Measurements from ENCODE around the gene INPP5D. TPM values are rescaled to one million over a fixed set of nuclear protein-coding genes. Genes with fewer than 3 reads are reported as not detected.
"Not testable (repeated sequence)": the region's sequence is repeated elsewhere in the genome, so short reads cannot be mapped to it uniquely, and the experiment has no call there.

The INPP5D gene
- total RNA-seq, 2 donors from 2014 or later = 14.0 to 19.9 TPM

DNA sequence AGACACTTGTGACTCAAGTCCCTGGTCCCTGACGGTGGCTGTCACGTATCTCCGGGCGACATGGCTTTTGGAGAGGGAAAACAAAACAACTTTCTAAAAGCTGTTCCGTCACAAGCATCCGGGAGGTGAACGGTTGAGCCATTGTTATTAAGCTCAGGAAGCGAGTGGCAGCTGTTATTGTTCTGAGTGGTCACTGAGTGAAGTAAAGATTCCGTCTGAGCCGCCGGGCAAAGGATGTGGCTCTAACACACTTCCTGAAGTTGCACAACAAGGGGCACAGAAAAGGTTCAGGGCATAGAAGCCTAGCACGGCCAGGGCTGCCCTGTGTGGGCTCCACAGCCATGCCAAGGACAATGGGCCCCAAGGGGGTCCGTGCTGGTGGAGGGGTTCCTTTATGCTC is 24.3 kb downstream of the INPP5D start:
- intact Hi-C loops (cut with DNase I) = no loop called here
- DNase-seq (ENCODE audit: low spot score) = peak; percentile 86

- intact Hi-C loops (cut with DNase I) = no loop called here
- peak; percentile 23 for DNase-seq (ENCODE audit: low spot score)
These were observed 25.1 kb downstream of the INPP5D start for GRCh38 chr2:233085037-233085838.

DNA sequence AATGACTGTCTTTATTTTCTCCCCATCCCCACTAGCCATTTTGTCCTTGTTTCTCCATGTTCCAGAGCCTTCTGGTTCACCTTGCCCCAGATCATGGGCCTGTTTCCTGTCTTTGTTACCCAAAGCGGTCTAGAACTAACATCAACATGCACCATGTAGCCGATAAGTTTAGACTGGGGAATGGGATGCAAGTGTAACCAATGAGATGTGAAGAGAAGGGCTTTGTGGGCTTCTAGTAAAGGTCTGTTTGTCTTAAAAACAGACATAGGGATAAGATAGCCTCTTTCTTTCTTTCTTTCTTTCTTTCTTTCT is 25.7 kb downstream of the INPP5D start:
- intact Hi-C loops (cut with DNase I) = no loop called here
- DNase-seq (ENCODE audit: low spot score) = no peak

GRCh38 chr2:233087713-233088112 is 27.6 kb downstream of the INPP5D start:
- intact Hi-C loops (cut with DNase I) = no loop called here

GRCh38 chr2:233088972-233089345 is 28.8 kb downstream of the INPP5D start:
- DNase-seq (ENCODE audit: low spot score) = peak; percentile 69
- intact Hi-C loops (cut with DNase I) = no loop called here

More at GRCh38 chr2:233087713-233088112, 27.6 kb downstream of the INPP5D start:
- no peak for DNase-seq (ENCODE audit: low spot score)

GRCh38 chr2:233089851-233090250 is 29.7 kb downstream of the INPP5D start:
- peak; percentile 46 for DNase-seq (ENCODE audit: low spot score)
- intact Hi-C loops (cut with DNase I) = no loop called here

DNA sequence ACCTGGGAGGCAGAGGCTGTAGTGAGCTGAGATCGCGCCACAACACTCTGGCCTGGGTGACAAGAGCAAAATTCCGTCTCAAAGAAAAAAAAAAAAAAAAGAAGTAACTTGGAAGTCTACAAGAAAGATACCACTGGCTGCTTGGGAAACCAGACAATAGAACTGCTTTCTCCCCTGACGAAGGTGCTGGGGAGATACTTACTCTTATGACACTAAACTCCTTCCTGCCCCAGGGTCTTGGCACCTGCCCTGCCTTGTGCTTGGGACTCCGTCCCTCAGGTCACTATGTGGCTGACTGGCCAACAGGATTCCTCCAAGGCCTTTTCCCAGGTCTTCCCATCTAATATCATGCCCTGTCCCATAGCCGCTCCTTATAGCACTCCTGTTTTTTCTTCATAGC is 30.7 kb downstream of the INPP5D start:
- intact Hi-C loops (cut with DNase I) = no loop called here
- DNase-seq (ENCODE audit: low spot score) = peak; percentile 11

- DNase-seq (ENCODE audit: low spot score) = peak; percentile 72
- intact Hi-C loops (cut with DNase I) = no loop called here
These were observed 31.6 kb downstream of the INPP5D start for GRCh38 chr2:233091595-233092375.

DNA sequence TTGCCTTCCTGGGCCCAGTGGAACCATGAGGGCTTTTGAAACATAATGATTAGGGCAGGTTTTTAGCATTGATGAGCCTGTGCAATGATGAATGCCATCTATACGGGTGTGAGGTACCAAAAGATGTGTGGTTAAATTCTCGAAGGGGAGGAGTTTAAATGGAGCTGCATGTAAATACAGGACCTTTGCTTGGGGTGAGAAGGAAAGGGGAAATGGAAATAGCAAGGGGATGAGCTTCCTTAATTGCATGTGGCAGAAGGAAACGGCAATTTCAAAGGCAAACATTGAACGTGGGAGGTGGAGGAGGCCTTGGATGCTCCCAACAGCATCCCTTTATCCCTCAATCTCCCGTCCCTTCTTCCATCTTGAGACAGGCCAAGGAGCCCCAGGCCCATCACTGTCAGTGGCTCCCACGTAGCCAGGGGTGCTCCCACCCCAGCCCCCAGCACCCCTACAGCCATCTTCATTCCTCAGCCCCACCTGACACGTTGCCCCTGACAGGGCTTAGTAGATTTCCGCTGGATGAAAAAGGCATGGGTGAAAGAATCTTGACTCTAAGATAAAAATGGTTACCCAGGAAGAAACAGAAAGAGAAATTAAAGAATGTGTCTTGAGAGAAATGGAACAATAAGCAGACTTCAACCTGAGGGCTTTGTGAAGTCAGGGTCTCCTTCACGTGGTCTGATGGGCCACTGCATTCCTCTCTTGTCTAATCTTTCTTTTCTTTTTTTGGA is 32.5 kb downstream of the INPP5D start:
- peak; percentile 7 for DNase-seq (ENCODE audit: low spot score)
- intact Hi-C loops (cut with DNase I) = no loop called here

GRCh38 chr2:233093166-233093448 is 33.0 kb downstream of the INPP5D start:
- intact Hi-C loops (cut with DNase I) = no loop called here
- DNase-seq (ENCODE audit: low spot score) = peak; percentile 23

DNA sequence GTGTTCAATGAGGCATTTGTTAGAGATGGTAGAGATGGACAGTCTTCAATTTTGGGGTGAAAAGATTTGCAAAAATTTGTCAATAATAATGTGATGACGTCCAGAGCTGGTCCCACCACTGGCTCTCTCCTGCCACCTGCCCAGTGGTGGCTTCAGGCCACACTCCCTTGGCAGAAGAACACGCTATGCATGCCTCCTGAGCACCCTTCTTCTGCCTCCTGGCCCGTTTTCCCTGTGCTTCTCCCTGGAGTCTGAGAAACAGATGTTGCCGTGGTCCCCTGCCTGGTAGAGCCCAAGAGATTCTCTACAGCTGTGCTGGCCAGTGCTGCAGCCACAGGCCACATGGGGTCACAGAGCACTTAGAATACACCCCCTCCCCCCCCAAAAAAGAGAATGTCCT is 33.6 kb downstream of the INPP5D start:
- intact Hi-C loops (cut with DNase I) = no loop called here
- DNase-seq (ENCODE audit: low spot score) = peak; percentile 49

GRCh38 chr2:233094614-233095013 is 34.5 kb downstream of the INPP5D start:
- intact Hi-C loops (cut with DNase I) = no loop called here
- peak; percentile 13 for DNase-seq (ENCODE audit: low spot score)

DNA sequence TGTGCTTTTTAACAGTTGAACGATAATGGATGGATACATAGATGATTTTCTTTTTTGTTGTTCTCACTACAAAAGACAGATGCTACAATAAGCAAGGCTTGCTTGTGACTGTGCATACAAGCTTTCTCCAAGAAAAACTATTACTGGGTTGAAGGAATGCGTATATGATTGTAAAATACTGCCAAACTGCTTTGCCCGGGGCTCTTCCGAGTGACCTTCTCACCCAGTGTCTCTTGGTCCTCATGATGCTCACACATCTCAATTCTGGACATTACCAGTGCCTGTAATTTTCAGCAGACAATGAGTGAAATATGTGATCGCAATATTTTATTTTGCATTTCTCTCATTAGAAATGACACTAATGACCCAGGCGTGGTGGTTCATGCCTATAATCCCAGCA is 35.9 kb downstream of the INPP5D start:
- no peak for DNase-seq (ENCODE audit: low spot score)
- intact Hi-C loops (cut with DNase I) = no loop called here

DNA sequence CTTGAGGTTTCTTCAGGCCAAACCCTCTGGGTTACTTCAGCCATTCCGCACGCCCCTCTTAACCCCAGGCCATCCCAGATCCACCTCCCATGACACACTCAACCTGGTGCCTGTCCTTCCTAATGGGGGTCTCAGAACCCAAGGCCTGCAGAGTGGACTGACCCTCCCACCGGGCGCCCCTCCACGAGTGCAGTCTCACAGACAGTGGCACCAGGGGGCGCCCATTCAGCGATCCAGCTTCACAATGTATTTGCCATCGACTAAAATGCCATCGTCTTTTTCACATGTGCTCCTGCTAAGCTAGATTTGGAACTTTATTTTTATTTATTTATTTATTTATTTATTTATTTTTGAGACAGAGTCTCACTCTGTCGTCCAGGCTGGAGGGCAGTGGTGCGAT is 38.5 kb downstream of the INPP5D start:
- intact Hi-C loops (cut with DNase I) = no loop called here
- peak; percentile 60 for DNase-seq (ENCODE audit: low spot score)

- intact Hi-C loops (cut with DNase I) = not testable (repeated sequence)
These were observed 39.7 kb downstream of the INPP5D start for GRCh38 chr2:233099820-233100191.

GRCh38 chr2:233100192-233100998 is 40.3 kb downstream of the INPP5D start:
- intact Hi-C loops (cut with DNase I) = no loop called here
- peak; percentile 44 for DNase-seq (ENCODE audit: low spot score)

More at GRCh38 chr2:233099820-233100191, 39.7 kb downstream of the INPP5D start:
- DNase-seq (ENCODE audit: low spot score) = peak; percentile 18

DNA sequence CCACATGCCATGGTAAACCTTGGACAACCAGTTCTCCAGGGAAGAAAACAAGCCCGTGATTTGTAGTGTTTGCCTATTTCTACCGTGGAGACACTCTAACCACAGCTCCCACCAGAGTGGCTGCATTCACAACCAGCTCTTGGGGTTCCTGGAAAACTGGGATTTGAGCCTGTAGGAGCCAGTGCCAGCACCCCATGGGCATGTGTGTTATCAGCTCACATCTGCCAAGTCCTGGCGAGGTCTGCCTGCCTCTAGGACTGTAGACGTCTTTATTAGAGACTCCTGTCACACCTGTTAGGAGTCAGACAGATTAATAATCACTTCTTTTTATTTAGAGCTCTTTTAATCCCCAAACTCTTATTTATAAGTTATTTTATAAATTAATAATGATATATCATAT is 41.0 kb downstream of the INPP5D start:
- intact Hi-C loops (cut with DNase I) = no loop called here
- peak; percentile 15 for DNase-seq (ENCODE audit: low spot score)

DNA sequence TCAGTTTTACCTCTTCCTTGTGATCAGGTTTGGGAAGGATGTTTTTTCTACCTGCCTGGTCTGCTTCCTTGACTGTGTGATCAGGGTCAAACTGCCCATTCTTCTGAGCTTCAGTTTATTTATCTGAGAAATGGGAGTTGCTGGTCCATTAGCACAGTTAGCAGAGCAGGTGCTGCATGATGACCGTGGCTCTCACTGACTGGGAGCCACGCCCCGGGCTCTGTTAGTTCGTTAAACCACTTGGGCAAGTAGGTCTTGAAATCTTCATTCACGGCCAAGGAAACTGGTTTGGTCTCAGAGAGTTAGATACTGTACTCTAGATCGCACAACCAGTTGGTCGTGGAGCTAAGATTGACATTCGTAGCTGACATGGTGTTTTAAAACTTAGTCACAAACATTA is 41.7 kb downstream of the INPP5D start:
- intact Hi-C loops (cut with DNase I) = no loop called here
- peak; percentile 47 for DNase-seq (ENCODE audit: low spot score)

- intact Hi-C loops (cut with DNase I) = no loop called here
- peak; percentile 69 for DNase-seq (ENCODE audit: low spot score)
These were observed 45.2 kb downstream of the INPP5D start for GRCh38 chr2:233105156-233105895.

All from posterior vena cava (tissue), 2 donors.